ENCODE data around the gene IFFO2. TPM values are rescaled to one million over a fixed set of nuclear protein-coding genes. Genes with fewer than 3 reads are reported as not detected.
A peak's percentile ranks its signal among the peaks of the same experiment; 100 is the strongest.

The IFFO2 gene
- total and polyA plus RNA-seq, 2 of the 13 experiments (the other 11 are each of a cell fraction or from before 2014, with no cell fraction given): 7.3 to 16.7 TPM

DNA sequence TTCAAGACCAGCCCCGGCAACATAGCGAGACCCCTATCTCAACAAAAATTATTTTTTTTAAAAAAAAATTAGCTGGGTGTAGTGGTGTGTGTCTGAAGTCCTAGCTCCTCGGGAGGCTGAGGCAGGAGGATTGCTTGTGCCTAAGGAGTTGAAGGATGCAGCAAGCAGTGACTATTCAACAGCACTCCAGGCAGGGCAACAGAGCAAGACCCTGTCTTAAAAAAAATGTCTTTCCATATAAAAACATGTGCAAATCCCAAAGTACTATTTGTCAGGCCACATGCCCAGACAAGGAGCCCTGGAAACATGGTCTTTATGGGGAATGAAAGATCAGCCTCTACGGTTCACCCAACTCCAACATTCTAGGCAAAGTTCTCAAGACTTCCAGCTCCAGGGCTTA lies 13.3 kb downstream of the IFFO2 start:
- H2AFZ ChIP-seq (ENCODE audit: low read length): no peak overlapping the region
- peaks cover 0 to 4% of the 10 kb centered on the region in 2 experiments; a peak in 1 of 5 replicates for H3K36me3 ChIP-seq (replicated peaks in 1 of 2; ENCODE audit: control insufficient read depth in 1 of 2, insufficient read depth in 2 of 2, low read length in 2 of 2)
- ChIA-PET POLR2A (no interaction called here), CTCF (ENCODE audit: low intra/inter-chr PET ratio, low total read pairs) (no interaction called here)
- TF ChIP-seq ZSCAN21 (CRISPR knock-in tag; IDR thresholded peaks at IDR 0.05; ENCODE audit: borderline replicate concordance): no peak
- peak; percentile 67; the same call in 1 of the 2 replicates for TF ChIP-seq ZNF121 (CRISPR knock-in tag; IDR thresholded peaks at IDR 0.05)
- TF ChIP-seq ZNF383 (CRISPR knock-in tag; IDR thresholded peaks at IDR 0.05; ENCODE audit: borderline replicate concordance): no peak
- TF ChIP-seq, protein P1, sequence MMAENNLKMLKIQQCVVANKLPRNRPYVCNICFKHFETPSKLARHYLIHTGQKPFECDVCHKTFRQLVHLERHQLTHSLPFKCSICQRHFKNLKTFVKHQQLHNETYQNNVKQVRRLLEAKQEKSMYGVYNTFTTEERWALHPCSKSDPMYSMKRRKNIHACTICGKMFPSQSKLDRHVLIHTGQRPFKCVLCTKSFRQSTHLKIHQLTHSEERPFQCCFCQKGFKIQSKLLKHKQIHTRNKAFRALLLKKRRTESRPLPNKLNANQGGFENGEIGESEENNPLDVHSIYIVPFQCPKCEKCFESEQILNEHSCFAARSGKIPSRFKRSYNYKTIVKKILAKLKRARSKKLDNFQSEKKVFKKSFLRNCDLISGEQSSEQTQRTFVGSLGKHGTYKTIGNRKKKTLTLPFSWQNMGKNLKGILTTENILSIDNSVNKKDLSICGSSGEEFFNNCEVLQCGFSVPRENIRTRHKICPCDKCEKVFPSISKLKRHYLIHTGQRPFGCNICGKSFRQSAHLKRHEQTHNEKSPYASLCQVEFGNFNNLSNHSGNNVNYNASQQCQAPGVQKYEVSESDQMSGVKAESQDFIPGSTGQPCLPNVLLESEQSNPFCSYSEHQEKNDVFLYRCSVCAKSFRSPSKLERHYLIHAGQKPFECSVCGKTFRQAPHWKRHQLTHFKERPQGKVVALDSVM (CRISPR knock-in tag; IDR thresholded peaks at IDR 0.05): peak; percentile 35; the same call in 1 of the 2 replicates
- no peak overlapping the region for H3K27ac ChIP-seq (ENCODE audit: extremely low read length, insufficient read depth, low read length)
- H3K9ac ChIP-seq (ENCODE audit: insufficient read depth, low read depth, low read length): no peak overlapping the region
- intact Hi-C loops (cut with micrococcal nuclease; ENCODE audit: unreplicated experiment): no loop called here
- H3K4me2 ChIP-seq (ENCODE audit: low read depth, low read length): no peak overlapping the region
- no peaks in the 10 kb centered on the region for H3K9me3 ChIP-seq (ENCODE audit: low read length)
- no peak overlapping the region for H3K4me3 ChIP-seq (replicated peaks in 1 of 3; ENCODE audit: insufficient read depth in 1 of 3, low read depth in 2 of 3, low read length in 3 of 3)
- no peaks in the 10 kb centered on the region for H3K27me3 ChIP-seq (ENCODE audit: control insufficient read depth in 1 of 2, insufficient read depth in 2 of 2, low read length in 2 of 2)
- no TSS peak for BruUV-seq (replicated peaks)
- peaks cover 75% of the 10 kb centered on the region for H3K79me2 ChIP-seq (ENCODE audit: insufficient read depth, low read length)
- no peaks in the 10 kb centered on the region; the same call in 1 of the 2 replicates for H4K20me1 ChIP-seq (ENCODE audit: insufficient read depth, low read length)
- peaks cover 79% of the 10 kb centered on the region for H3K4me1 ChIP-seq (ENCODE audit: insufficient read depth, low read length)
- in situ Hi-C loops (cut with HindIII; ENCODE audit: extremely low pct_ligation_motif_present, low pct_unique_long_range_greater_than_20kb): no loop called here
- 98% methylated on average over 4 of the region's 4 CpGs for WGBS (ENCODE audit: low lambda C conversion rate)
- ATAC-seq (no peak), FAIRE-seq (no peak), DNase-seq (ENCODE audit: low spot score) (no peak)

DNA sequence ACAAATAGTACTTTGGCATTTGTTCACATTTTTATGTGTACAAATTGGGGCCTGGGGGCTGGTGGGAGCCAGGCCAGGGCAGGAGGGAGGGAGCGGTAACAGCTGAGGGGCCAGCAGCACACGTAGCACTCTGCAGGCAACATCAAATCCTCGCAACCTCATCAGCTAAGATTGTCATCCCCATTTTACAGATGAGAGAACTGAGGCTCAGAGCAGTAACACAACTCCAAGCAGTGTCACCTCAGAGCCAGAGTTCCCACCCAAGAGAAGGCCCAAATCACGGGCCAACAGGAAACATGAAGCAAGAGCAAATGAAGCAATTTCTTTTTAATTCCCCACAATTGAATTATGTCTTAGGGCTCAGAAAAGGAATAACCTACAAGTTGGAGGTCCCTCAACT lies 14.1 kb downstream of the IFFO2 start:
- no peak for ATAC-seq
- no peak for FAIRE-seq
- peaks cover 2% of the 10 kb centered on the region for H4K20me1 ChIP-seq (ENCODE audit: insufficient read depth, low read length)
- POLR2A ChIA-PET: no interaction called here
- H3K4me3 ChIP-seq (replicated peaks in 1 of 3; ENCODE audit: insufficient read depth in 1 of 3, low read depth in 2 of 3, low read length in 3 of 3): 0 out of 6 replicates have a peak overlapping the region, but pooled peaks of 1 of the 3 experiments have one; percentile 18
- peak; percentile 80; the same call in 1 of the 2 replicates for TF ChIP-seq ADNP (CRISPR knock-in tag; IDR thresholded peaks at IDR 0.05)
- peak; percentile 88 for TF ChIP-seq ZMYM3 (CRISPR knock-in tag; IDR thresholded peaks at IDR 0.05)
- TF ChIP-seq ZNF629 (CRISPR knock-in tag; conservative IDR thresholded peaks at IDR 0.05): peak; percentile 98
- no peak for TF ChIP-seq ZNF234 (CRISPR knock-in tag; conservative IDR thresholded peaks at IDR 0.05)
- TF ChIP-seq KDM1A (CRISPR knock-in tag; IDR thresholded peaks at IDR 0.05): peak; percentile 64; the same call in 1 of the 2 replicates
- no peak for TF ChIP-seq NKX3-1 (CRISPR knock-in tag; IDR thresholded peaks at IDR 0.05)
- TF ChIP-seq SMAD1 (CRISPR knock-in tag; IDR thresholded peaks at IDR 0.05; ENCODE audit: borderline replicate concordance, low read depth): no peak
- H3K9ac ChIP-seq (ENCODE audit: insufficient read depth, low read depth, low read length): peak overlapping the region; percentile 63; the same call in 1 of the 2 replicates
- 88% methylated on average over 4 of the region's 4 CpGs for WGBS (ENCODE audit: low lambda C conversion rate)
- no peak for DNase-seq (ENCODE audit: low spot score)
- intact Hi-C loops (cut with micrococcal nuclease; ENCODE audit: unreplicated experiment) (no loop called here), in situ Hi-C loops (cut with HindIII; ENCODE audit: extremely low pct_ligation_motif_present, low pct_unique_long_range_greater_than_20kb) (no loop called here)
- no peak overlapping the region for H2AFZ ChIP-seq (ENCODE audit: low read length)
- H3K36me3 ChIP-seq (replicated peaks in 1 of 2; ENCODE audit: control insufficient read depth in 1 of 2, insufficient read depth in 2 of 2, low read length in 2 of 2): peaks cover 0 to 4% of the 10 kb centered on the region in 2 experiments; a peak in 1 of 5 replicates
- peaks cover 79% of the 10 kb centered on the region for H3K4me1 ChIP-seq (ENCODE audit: insufficient read depth, low read length)
- peak overlapping the region; percentile 67 for H3K27ac ChIP-seq (ENCODE audit: extremely low read length, insufficient read depth, low read length)
- CTCF ChIA-PET (ENCODE audit: low intra/inter-chr PET ratio, low total read pairs): no interaction called here
- no peaks in the 10 kb centered on the region for H3K9me3 ChIP-seq (ENCODE audit: low read length)
- H3K27me3 ChIP-seq (ENCODE audit: control insufficient read depth in 1 of 2, insufficient read depth in 2 of 2, low read length in 2 of 2): no peaks in the 10 kb centered on the region
- peaks cover 67% of the 10 kb centered on the region for H3K79me2 ChIP-seq (ENCODE audit: insufficient read depth, low read length)
- H3K4me2 ChIP-seq (ENCODE audit: low read depth, low read length): peak overlapping the region; percentile 71
- no TSS peak for BruUV-seq (replicated peaks)
